Body of pancreas (tissue), 4 donors: ENCODE results near the gene CNST. TPM values are rescaled to one million over a fixed set of nuclear protein-coding genes. Genes with fewer than 3 reads are reported as not detected.
"Not testable (repeated sequence)": the region's sequence is repeated elsewhere in the genome, so short reads cannot be mapped to it uniquely, and the experiment has no call there.

Experiments
- ATAC-seq: fragments of 150-250 bp; one replicate; pipeline ENCODE4 v1.9.1; 2016
- DNase-seq, 4 donors: peaks; one replicate each; pipeline ENCODE4 v3.0.0-alpha.2; 2019
- H3K27ac ChIP-seq, 4 donors: fragments of 200-600 bp; sonication (generic); 1 replicate in 3 of 4; 2 replicates in 1 of 4; pipeline versions ENCODE4 v1.5.1 to v1.6.1; 2016 to 2019; ENCODE audit warnings: mild to moderate bottlenecking in 1 of 4, mixed read lengths in 1 of 4, moderate library complexity in 1 of 4
- H3K27me3 ChIP-seq, 2 donors: fragments of 200-600 bp; sonication (generic); one replicate each; pipeline ENCODE4 v1.6.0; 2016; ENCODE audit warnings: mild to moderate bottlenecking in 1 of 2
- H3K36me3 ChIP-seq, 2 donors: fragments of 200-600 bp; sonication (generic); replicated peaks in 1 of 2; 2 replicates each; pipeline ENCODE4 v1.5.1; 2016; ENCODE audit warnings: low read depth in 2 of 2; ENCODE audit not compliant: insufficient read depth in 1 of 2
- H3K4me1 ChIP-seq: fragments of 200-600 bp; sonication (generic); one replicate; pipeline ENCODE4 v1.6.0; 2016
- H3K4me3 ChIP-seq, 2 donors: fragments of 200-600 bp; sonication (generic); 1 replicate in 1 of 2; 2 replicates in 1 of 2; pipeline ENCODE4 v1.5.1; 2016 to 2019
- H3K9me3 ChIP-seq, 3 donors: fragments of 200-600 bp; sonication (generic); 1 replicate in 2 of 3; 2 replicates in 1 of 3; pipeline ENCODE4 v1.5.1; 2016
- POLR2A ChIP-seq, 3 donors: fragments of 450-650 bp; IDR thresholded peaks; one replicate each; pipeline ENCODE4 v1.6.1; 2016; ENCODE audit warnings: antibody characterized with exemption in 3 of 3, mild to moderate bottlenecking in 2 of 3
- WGBS, 2 donors: methylation state at CpG; one replicate each; pipeline ENCODE4 v1.1.5; 2017; 5-methylcytosine and 5-hydroxymethylcytosine counted together
- intact Hi-C: fragments of 100-400 bp; cut with DNase I; formaldehyde crosslinking; loops from one replicate; pipeline ENCODE4 v1.15.1; 2023
- total RNA-seq, 2 donors: library from RNA; depleted of rRNA; stranded (reverse); fragments of >200 nt; gene quantifications; one replicate each; pipeline ENCODE4 v1.1.0, GENCODE V29; 2016
- TF ChIP-seq, protein P1 (sequence below), 7 experiments: fragments of 450-650 bp in 4 of 7; fragments of 200-600 bp in 3 of 7; sonication (generic) in 3 of 7; IDR thresholded peaks; one replicate each; pipeline ENCODE4 v1.5.1; 2016 to 2019; ENCODE audit warnings: antibody characterized with exemption in 7 of 7

The CNST gene
- total RNA-seq, 2 donors from 2014 or later, result 10.9 to 12.2 TPM

GRCh38 chr1:246599315-246599714, 33.1 kb downstream of the CNST start:
- intact Hi-C loops, result no loop called here
- H3K4me3 ChIP-seq, result no peak overlapping the region
- H3K9me3 ChIP-seq, result no peaks in the 10 kb centered on the region
- DNase-seq, result no peak
- 76 to 81% methylated on average over 4 of the region's 4 CpGs for WGBS, 2 donors
- peaks cover 25% of the 10 kb centered on the region for H3K4me1 ChIP-seq
- H3K36me3 ChIP-seq, result no peaks in the 10 kb centered on the region
- H3K27ac ChIP-seq, result no peak overlapping the region
- TF ChIP-seq, protein P1, sequence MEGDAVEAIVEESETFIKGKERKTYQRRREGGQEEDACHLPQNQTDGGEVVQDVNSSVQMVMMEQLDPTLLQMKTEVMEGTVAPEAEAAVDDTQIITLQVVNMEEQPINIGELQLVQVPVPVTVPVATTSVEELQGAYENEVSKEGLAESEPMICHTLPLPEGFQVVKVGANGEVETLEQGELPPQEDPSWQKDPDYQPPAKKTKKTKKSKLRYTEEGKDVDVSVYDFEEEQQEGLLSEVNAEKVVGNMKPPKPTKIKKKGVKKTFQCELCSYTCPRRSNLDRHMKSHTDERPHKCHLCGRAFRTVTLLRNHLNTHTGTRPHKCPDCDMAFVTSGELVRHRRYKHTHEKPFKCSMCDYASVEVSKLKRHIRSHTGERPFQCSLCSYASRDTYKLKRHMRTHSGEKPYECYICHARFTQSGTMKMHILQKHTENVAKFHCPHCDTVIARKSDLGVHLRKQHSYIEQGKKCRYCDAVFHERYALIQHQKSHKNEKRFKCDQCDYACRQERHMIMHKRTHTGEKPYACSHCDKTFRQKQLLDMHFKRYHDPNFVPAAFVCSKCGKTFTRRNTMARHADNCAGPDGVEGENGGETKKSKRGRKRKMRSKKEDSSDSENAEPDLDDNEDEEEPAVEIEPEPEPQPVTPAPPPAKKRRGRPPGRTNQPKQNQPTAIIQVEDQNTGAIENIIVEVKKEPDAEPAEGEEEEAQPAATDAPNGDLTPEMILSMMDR (IDR thresholded peaks at IDR 0.05), result no peak
- no peak for TF ChIP-seq POLR2A (IDR thresholded peaks at IDR 0.05)
- no peak for ATAC-seq
- H3K27me3 ChIP-seq, result no peaks in the 10 kb centered on the region

- DNase-seq (no peak), ATAC-seq (no peak)
- no peaks in the 10 kb centered on the region for H3K9me3 ChIP-seq
- no peaks in the 10 kb centered on the region for H3K36me3 ChIP-seq
- no peaks in the 10 kb centered on the region for H3K27me3 ChIP-seq
- intact Hi-C loops, result no loop called here
- WGBS, 2 donors, result 51 to 59% methylated on average over 2 of the region's 2 CpGs
- H3K4me3 ChIP-seq, result no peak overlapping the region
- H3K27ac ChIP-seq, result no peak overlapping the region
- H3K4me1 ChIP-seq, result peaks cover 25% of the 10 kb centered on the region
- TF ChIP-seq POLR2A (IDR thresholded peaks at IDR 0.05), result no peak
- TF ChIP-seq, protein P1 (IDR thresholded peaks at IDR 0.05), result no peak
These were observed 34.3 kb downstream of the CNST start for GRCh38 chr1:246600579-246600978.

- ATAC-seq (no peak), DNase-seq (peak in 1 of 4 donors; percentile 7)
- intact Hi-C loops, result no loop called here
- peaks cover 22% of the 10 kb centered on the region for H3K4me1 ChIP-seq
- 73 to 76% methylated on average over 3 of the region's 3 CpGs for WGBS, 2 donors
- H3K4me3 ChIP-seq, result no peak overlapping the region
- no peak overlapping the region for H3K27ac ChIP-seq
- H3K27me3 ChIP-seq, result no peaks in the 10 kb centered on the region
- H3K9me3 ChIP-seq, result no peaks in the 10 kb centered on the region
- TF ChIP-seq POLR2A (IDR thresholded peaks at IDR 0.05), result no peak
- TF ChIP-seq, protein P1 (IDR thresholded peaks at IDR 0.05), result no peak
- H3K36me3 ChIP-seq, result no peaks in the 10 kb centered on the region
These were observed 35.9 kb downstream of the CNST start for GRCh38 chr1:246602194-246602593.

DNA sequence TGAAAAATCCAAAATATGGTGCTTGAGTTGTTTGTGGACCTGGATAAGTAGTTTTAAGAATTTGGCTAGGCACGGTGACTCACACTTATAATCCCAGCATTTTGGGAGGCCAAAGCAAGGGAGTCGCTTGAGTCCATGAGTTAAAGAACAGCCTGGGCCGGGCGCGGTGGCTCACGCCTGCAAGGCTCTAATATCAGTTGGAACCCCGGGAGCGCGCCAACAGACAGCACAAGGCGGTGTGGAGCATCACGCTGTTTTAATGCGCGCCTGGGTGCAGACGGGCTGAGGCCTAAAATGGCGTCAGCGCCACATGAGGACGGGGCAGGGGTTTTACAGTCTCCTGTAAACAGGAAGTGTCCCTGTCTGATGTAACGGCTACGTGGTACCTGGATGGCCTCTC, 39.0 kb downstream of the CNST start:
- H3K9me3 ChIP-seq, intact Hi-C loops, H3K27me3 ChIP-seq, H3K36me3 ChIP-seq, ATAC-seq, DNase-seq, H3K4me3 ChIP-seq, H3K27ac ChIP-seq: not testable (repeated sequence)
- H3K4me1 ChIP-seq, result peaks cover 27% of the 10 kb centered on the region
- 98 to 99% methylated on average over 15 to 18 of the region's 19 CpGs for WGBS, 2 donors

- peaks cover 20% of the 10 kb centered on the region for H3K4me1 ChIP-seq
- H3K27me3 ChIP-seq, result no peaks in the 10 kb centered on the region
- TF ChIP-seq, protein P1 (IDR thresholded peaks at IDR 0.05), result no peak
- TF ChIP-seq POLR2A (IDR thresholded peaks at IDR 0.05), result no peak
- WGBS, 2 donors, result 91 to 97% methylated on average over 11 to 19 of the region's 19 CpGs
- DNase-seq (no peak), ATAC-seq (no peak)
- H3K4me3 ChIP-seq, result no peak overlapping the region
- intact Hi-C loops, result no loop called here
- H3K36me3 ChIP-seq, result no peaks in the 10 kb centered on the region
- H3K9me3 ChIP-seq, result no peaks in the 10 kb centered on the region
- peak overlapping the region in 2 of 4 donors; percentile 65 to 89 for H3K27ac ChIP-seq
These were observed 41.2 kb downstream of the CNST start for GRCh38 chr1:246607462-246607861.
